Mesendoderm (in vitro differentiated cells): ENCODE measurements around the gene MAD1L1.

Source experiments
- DNase-seq: peaks from one replicate; pipeline ENCODE4 v3.0.0; 2013
- H2AK5ac ChIP-seq: 2 replicates; pipeline ENCODE4 v1.6.1; 2013; ENCODE audit warnings: low read length, inconsistent platforms
- H2BK120ac ChIP-seq: 2 replicates; pipeline ENCODE4 v1.6.1; 2013; ENCODE audit warnings: low read depth, mild to moderate bottlenecking, low read length, moderate library complexity, mixed read lengths
- H2BK15ac ChIP-seq: replicated peaks from 2 replicates; pipeline ENCODE4 v1.6.1; 2013; ENCODE audit warnings: low read depth, mild to moderate bottlenecking, moderate library complexity
- H2BK5ac ChIP-seq: 2 replicates; pipeline ENCODE4 v1.6.1; 2013; ENCODE audit warnings: low read length, inconsistent platforms
- H3K18ac ChIP-seq: 2 replicates; pipeline ENCODE4 v1.6.1; 2013; ENCODE audit warnings: mild to moderate bottlenecking, low read length, mixed read lengths
- H3K23ac ChIP-seq: one replicate; pipeline ENCODE4 v1.6.1; 2013; ENCODE audit warnings: low read length
- H3K27ac ChIP-seq: 2 replicates; pipeline ENCODE4 v1.5.1; 2013; ENCODE audit warnings: low read depth, mild to moderate bottlenecking, inconsistent platforms, low read length, moderate library complexity
- H3K27me3 ChIP-seq: 2 replicates; pipeline ENCODE4 v1.6.1; 2013; ENCODE audit warnings: low read length, control low read depth, mild to moderate bottlenecking, inconsistent platforms; ENCODE audit not compliant: insufficient read depth, poor library complexity
- H3K36me3 ChIP-seq: 2 replicates; pipeline ENCODE4 v1.6.1; 2013; ENCODE audit warnings: low read length, inconsistent platforms; ENCODE audit not compliant: control insufficient read depth, insufficient read depth
- H3K4ac ChIP-seq: one replicate; pipeline ENCODE4 v1.6.1; 2013; ENCODE audit warnings: low read depth, mild to moderate bottlenecking, low read length, moderate library complexity
- H3K4me1 ChIP-seq: 2 replicates; pipeline ENCODE4 v1.6.1; 2013; ENCODE audit warnings: low read depth, low read length, inconsistent platforms; ENCODE audit not compliant: control insufficient read depth
- H3K4me2 ChIP-seq: 2 replicates; pipeline ENCODE4 v1.6.1; 2013; ENCODE audit warnings: low read length
- H3K4me3 ChIP-seq: 2 replicates; pipeline ENCODE4 v1.5.1; 2013; ENCODE audit warnings: mild to moderate bottlenecking, low read length
- H3K56ac ChIP-seq: one replicate; pipeline ENCODE4 v1.6.1; 2013; ENCODE audit warnings: low read length
- H3K79me1 ChIP-seq: 2 replicates; pipeline ENCODE4 v1.6.1; 2013; ENCODE audit warnings: low read length, inconsistent platforms
- H3K79me2 ChIP-seq: 2 replicates; pipeline ENCODE4 v1.6.1; 2013; ENCODE audit warnings: mild to moderate bottlenecking, low read length; ENCODE audit not compliant: control insufficient read depth, insufficient read depth
- H3K9ac ChIP-seq: 2 replicates; pipeline ENCODE4 v1.6.1; 2013; ENCODE audit warnings: low read length, inconsistent platforms
- H4K5ac ChIP-seq: one replicate; pipeline ENCODE4 v1.6.1; 2013; ENCODE audit warnings: low read length
- H4K8ac ChIP-seq: one replicate; pipeline ENCODE4 v1.6.1; 2013; ENCODE audit warnings: low read depth, mild to moderate bottlenecking, control low read depth, low read length, moderate library complexity
- WGBS: extraction: QIAGEN DNeasy Blood & Tissue Kit; methylation state at CpG from one replicate; pipeline ENCODE4 v1.1.7; 2013; ENCODE audit warnings: low lambda C conversion rate, missing lambda C conversion rate; ENCODE audit not compliant: insufficient coverage; ENCODE audit errors: extremely low coverage; 5-methylcytosine and 5-hydroxymethylcytosine counted together

Gene MAD1L1

DNA sequence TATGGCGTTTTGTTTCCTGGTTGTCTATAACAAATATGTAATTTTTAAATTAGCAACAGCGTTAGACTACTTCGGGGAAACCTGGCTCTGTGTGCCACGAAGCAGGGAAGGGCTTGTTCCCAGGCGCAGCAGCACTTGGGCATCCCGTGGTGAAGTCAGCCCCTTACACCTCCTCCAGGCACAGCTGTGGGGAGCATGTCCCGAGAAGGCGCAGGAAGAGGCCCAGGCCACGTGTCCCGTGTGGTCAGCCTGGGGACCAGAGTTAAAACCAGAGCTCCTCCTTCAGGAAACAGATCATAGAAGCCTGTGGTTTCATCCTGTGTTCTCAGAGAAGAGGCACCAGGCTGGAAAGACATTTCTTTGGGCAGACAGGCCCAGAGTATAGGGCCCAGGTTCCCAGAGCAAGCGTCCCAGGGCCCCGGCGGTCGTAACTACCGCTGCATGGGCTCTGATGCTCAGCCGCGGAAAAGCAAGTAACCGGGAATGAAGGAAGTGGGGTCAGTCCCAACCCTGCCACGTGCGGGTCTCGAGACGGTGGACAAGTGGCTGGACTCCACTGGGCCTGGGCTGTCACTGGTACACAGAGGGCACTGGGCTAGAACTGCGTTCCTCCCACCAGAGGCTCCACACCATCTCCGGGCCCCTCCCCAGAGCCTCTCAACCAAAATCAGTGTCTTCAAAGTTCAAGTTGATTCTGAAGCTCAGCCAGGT is 16.4 kb upstream of the MAD1L1 start:
- WGBS, result no CpG with 5 or more reads among the region's 24 CpGs
- H3K4me1 ChIP-seq, result no peaks in the 10 kb centered on the region
- peak overlapping the region; percentile 15 for H3K56ac ChIP-seq
- H2AK5ac ChIP-seq, result no peak overlapping the region
- H3K9ac ChIP-seq, result no peak overlapping the region
- H2BK15ac ChIP-seq, result no peak overlapping the region
- H3K36me3 ChIP-seq, result no peaks in the 10 kb centered on the region
- no peak overlapping the region for H3K27ac ChIP-seq
- H3K27me3 ChIP-seq, result no peaks in the 10 kb centered on the region
- H4K8ac ChIP-seq, result no peak overlapping the region
- no peak overlapping the region for H2BK5ac ChIP-seq
- H3K79me2 ChIP-seq, result no peaks in the 10 kb centered on the region
- H2BK120ac ChIP-seq, result no peak overlapping the region
- no peak overlapping the region for H3K23ac ChIP-seq
- H3K79me1 ChIP-seq, result no peaks in the 10 kb centered on the region
- no peak overlapping the region for H3K4me2 ChIP-seq
- H3K18ac ChIP-seq, result no peak overlapping the region
- DNase-seq, result peak; percentile 21
- H4K5ac ChIP-seq, result no peak overlapping the region
- H3K4ac ChIP-seq, result no peak overlapping the region
- no peak overlapping the region for H3K4me3 ChIP-seq

DNA sequence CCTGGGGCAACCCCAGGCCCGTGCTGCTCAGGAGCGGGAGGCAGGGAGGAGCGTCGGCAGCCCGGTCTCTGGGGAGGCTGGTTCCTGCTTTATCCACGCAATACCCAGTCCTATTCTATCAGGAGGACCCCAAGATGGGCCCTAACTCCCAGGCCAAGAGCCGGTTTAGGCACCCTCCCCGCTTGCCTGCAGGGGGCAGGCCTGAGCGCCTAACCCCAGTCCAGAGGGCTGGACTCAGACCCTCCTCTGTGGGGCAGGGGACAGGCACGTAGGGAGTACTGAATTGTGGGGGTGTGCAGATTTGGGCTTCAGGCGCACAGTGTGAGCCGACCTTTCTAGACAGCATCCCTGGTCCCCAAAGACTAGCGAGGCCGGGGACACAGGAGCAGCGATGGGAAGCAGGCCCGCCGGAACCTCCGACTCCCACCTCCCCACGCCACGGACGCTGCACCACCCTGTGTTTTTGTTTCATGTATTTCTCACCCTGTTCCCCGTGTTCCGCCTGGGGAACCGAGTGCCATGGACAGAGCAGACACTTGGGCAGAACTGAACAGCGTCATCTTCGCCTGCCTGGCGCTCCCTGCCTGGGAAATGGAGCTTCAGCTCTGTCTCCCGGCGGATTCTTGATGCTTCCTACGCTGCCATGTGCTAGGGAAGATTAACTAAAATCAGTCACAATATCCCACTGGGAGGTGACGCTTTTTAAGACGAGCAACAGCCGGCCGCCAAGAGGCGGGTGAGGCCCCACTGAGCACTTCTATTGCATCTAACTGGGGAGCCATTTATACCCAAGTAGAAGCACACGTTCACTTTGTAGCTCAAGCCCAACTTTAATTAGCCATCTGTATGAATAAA is 14.6 kb upstream of the MAD1L1 start:
- WGBS, result no CpG with 5 or more reads among the region's 36 CpGs
- no peak overlapping the region for H3K4ac ChIP-seq
- DNase-seq, result peak; percentile 60

DNA sequence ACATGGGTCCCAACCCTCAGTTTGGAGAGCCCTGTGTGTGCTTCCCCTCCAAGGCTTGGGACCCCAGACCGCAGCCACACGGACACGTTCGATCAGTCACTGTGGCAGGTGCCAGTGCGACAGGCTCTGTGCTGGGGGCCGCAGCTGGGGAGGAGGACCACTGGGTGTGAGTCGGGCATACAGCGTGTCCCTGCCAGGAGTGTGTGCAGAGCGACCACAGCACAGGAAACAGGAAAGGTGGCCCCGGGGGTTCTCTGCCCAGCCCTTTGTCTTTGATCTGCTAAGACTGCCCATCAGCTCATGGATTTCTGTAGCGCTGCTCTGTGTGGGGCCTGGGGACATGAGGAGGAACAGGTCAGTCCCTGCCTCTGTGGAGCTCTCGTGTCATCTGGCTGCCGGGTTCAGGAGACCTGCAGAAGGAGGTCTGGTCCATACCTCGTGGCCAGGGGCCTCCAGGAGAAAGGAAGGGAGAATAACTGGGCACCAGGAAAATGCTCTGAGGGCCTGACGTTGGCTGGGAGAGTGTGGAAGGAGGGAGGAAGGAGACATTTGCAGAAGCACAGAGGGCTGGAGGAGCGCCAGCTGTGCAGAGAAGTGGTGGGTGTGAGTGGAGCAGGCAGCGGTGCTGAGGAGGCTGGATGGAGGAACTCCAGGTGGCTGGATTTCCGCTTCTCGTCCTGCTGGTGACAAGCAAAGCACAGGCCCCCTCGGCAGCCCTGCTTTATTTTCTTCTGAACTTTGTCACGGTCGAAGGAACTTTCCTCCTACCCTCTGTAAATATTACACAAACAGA is 13.3 kb upstream of the MAD1L1 start:
- H3K79me1 ChIP-seq, result peaks cover 1% of the 10 kb centered on the region
- H3K4me1 ChIP-seq, result no peaks in the 10 kb centered on the region
- H3K4me3 ChIP-seq, result no peak overlapping the region
- no peak overlapping the region for H3K4ac ChIP-seq
- no peak overlapping the region for H3K9ac ChIP-seq
- no peak overlapping the region for H2BK5ac ChIP-seq
- H3K56ac ChIP-seq, result no peak overlapping the region
- no peak overlapping the region for H4K8ac ChIP-seq
- H2BK15ac ChIP-seq, result no peak overlapping the region
- no peak overlapping the region for H3K27ac ChIP-seq
- H3K18ac ChIP-seq, result no peak overlapping the region
- H2BK120ac ChIP-seq, result no peak overlapping the region
- no peak overlapping the region for H2AK5ac ChIP-seq
- no peak for DNase-seq
- peaks cover 8% of the 10 kb centered on the region for H3K79me2 ChIP-seq
- no peaks in the 10 kb centered on the region for H3K27me3 ChIP-seq
- H3K23ac ChIP-seq, result no peak overlapping the region
- no CpG with 5 or more reads among the region's 22 CpGs for WGBS
- no peak overlapping the region for H3K4me2 ChIP-seq
- H4K5ac ChIP-seq, result no peak overlapping the region
- H3K36me3 ChIP-seq, result no peaks in the 10 kb centered on the region

More for the DNA sequence above, 14.6 kb upstream of the MAD1L1 start:
- Histone ChIP-seq H2BK15ac (no peak overlapping the region), H4K5ac (no peak overlapping the region), H3K9ac (peak overlapping the region; percentile 7), H3K27ac (no peak overlapping the region), H3K4me1 (no peaks in the 10 kb centered on the region), H3K79me2 (no peaks in the 10 kb centered on the region), H3K4me2 (no peak overlapping the region), H3K36me3 (no peaks in the 10 kb centered on the region), H3K4me3 (no peak overlapping the region), H2BK120ac (no peak overlapping the region), H3K23ac (peak overlapping the region; percentile 19), H2BK5ac (no peak overlapping the region), H4K8ac (no peak overlapping the region), H3K18ac (no peak overlapping the region), H3K79me1 (no peaks in the 10 kb centered on the region), H2AK5ac (no peak overlapping the region), H3K56ac (peak overlapping the region; percentile 35), H3K27me3 (no peaks in the 10 kb centered on the region)

DNA sequence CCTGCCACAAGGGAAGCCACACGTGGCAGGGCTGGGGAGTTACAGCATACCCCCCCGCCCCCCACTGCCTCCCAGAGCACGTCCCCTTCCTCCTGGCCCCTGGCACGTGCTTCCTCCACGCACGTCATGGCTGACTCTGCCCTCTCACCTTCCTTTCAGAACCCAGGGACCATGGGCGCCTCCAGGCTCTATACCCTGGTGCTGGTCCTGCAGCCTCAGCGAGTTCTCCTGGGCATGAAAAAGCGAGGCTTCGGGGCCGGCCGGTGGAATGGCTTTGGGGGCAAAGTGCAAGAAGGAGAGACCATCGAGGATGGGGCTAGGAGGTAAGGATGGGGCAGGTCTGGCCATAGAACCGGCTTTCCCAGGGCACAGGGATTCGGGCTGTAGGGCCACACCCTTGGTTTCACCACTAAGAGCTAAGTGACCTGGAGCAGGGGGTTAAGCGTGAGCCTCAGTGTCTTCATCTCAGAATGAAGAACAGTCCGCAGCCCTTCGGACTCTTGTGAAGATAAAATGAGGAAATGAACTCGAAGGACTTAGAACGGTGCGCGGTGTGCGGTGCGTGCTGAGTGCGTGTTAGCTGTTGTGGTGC is 11.8 kb upstream of the MAD1L1 start:
- H3K79me1 ChIP-seq, result peaks cover 5% of the 10 kb centered on the region
- DNase-seq, result no peak
- no peak overlapping the region for H3K56ac ChIP-seq
- no CpG with 5 or more reads among the region's 25 CpGs for WGBS
- H3K27me3 ChIP-seq, result no peaks in the 10 kb centered on the region
- no peak overlapping the region for H2AK5ac ChIP-seq
- peaks cover 14% of the 10 kb centered on the region for H3K79me2 ChIP-seq
- no peaks in the 10 kb centered on the region for H3K36me3 ChIP-seq
- H3K4me1 ChIP-seq, result no peaks in the 10 kb centered on the region
- no peak overlapping the region for H3K4me3 ChIP-seq
- H3K4me2 ChIP-seq, result no peak overlapping the region
- no peak overlapping the region for H3K4ac ChIP-seq
- H2BK120ac ChIP-seq, result no peak overlapping the region
- no peak overlapping the region for H4K5ac ChIP-seq
- H2BK5ac ChIP-seq, result no peak overlapping the region
- H3K9ac ChIP-seq, result no peak overlapping the region
- no peak overlapping the region for H3K23ac ChIP-seq
- no peak overlapping the region for H3K18ac ChIP-seq
- H4K8ac ChIP-seq, result no peak overlapping the region
- no peak overlapping the region for H3K27ac ChIP-seq
- H2BK15ac ChIP-seq, result no peak overlapping the region

DNA sequence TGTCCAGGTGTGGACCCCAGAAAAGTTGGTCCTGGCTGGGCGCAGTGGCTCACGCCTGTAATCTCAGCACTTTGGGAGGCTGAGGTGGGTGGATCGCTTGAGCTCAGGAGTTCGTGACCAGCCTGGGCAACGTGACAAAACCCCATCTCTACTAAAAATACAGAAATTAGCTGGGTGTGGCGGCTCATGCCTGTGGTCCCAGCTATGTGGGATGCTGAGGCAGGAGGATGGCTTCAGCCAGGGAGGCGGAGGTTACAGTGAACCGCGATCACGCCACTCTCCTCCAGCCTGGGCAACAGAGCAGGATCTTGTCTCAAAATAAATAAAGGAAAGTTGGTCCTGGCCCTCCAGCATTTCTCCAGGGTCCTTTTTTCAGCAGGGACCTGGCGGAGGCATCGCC is 10.7 kb upstream of the MAD1L1 start:
- no peak for DNase-seq
- H3K4me2 ChIP-seq, result no peak overlapping the region
- H4K5ac ChIP-seq, result no peak overlapping the region
- H3K4ac ChIP-seq, result no peak overlapping the region
- peak overlapping the region; percentile 45 for H3K56ac ChIP-seq
- H3K4me3 ChIP-seq, result no peak overlapping the region
- H3K79me2 ChIP-seq, result peaks cover 14% of the 10 kb centered on the region
- H3K23ac ChIP-seq, result no peak overlapping the region
- no peak overlapping the region for H2AK5ac ChIP-seq
- H3K4me1 ChIP-seq, result no peaks in the 10 kb centered on the region
- H2BK15ac ChIP-seq, result no peak overlapping the region
- H3K27ac ChIP-seq, result no peak overlapping the region
- H2BK120ac ChIP-seq, result no peak overlapping the region
- no peak overlapping the region for H3K18ac ChIP-seq
- H3K36me3 ChIP-seq, result peaks cover 3% of the 10 kb centered on the region
- peaks cover 5% of the 10 kb centered on the region for H3K79me1 ChIP-seq
- no peak overlapping the region for H2BK5ac ChIP-seq
- peak overlapping the region; percentile 25 for H3K9ac ChIP-seq
- no CpG with 5 or more reads among the region's 12 CpGs for WGBS
- H3K27me3 ChIP-seq, result no peaks in the 10 kb centered on the region
- H4K8ac ChIP-seq, result no peak overlapping the region
